OCI-LY1 (cell line): ENCODE results near the gene IL20.

Experiments
- H2AFZ ChIP-seq: fragments of 200-600 bp; sonication (generic), shearing (Covaris generic); 2 replicates; pipeline ENCODE4 v1.6.0; 2014; ENCODE audit warnings: antibody characterized with exemption, mild to moderate bottlenecking, low read length
- H3F3A ChIP-seq: fragments of 200-600 bp; sonication (generic), shearing (Covaris generic); 2 replicates; pipeline ENCODE4 v1.6.0; 2014; ENCODE audit warnings: mild to moderate bottlenecking, antibody characterized with exemption, low read length, moderate library complexity; ENCODE audit not compliant: insufficient read depth
- H3K27ac ChIP-seq: fragments of 200-600 bp; sonication (generic); 2 replicates; pipeline ENCODE4 v1.5.1; 2014; ENCODE audit warnings: low read length, mixed run types, mild to moderate bottlenecking, low read depth; ENCODE audit not compliant: poor library complexity, severe bottlenecking
- H3K27me3 ChIP-seq: fragments of 200-600 bp; sonication (generic); 2 replicates; pipeline ENCODE4 v1.6.0; 2014; ENCODE audit warnings: antibody characterized with exemption, mild to moderate bottlenecking, low read length, moderate library complexity; ENCODE audit not compliant: insufficient read depth
- H3K36me3 ChIP-seq: fragments of 200-600 bp; sonication (generic); 2 replicates; pipeline ENCODE4 v1.6.1; 2014; ENCODE audit warnings: mild to moderate bottlenecking, antibody characterized with exemption, low read length, moderate library complexity, mixed read lengths; ENCODE audit not compliant: insufficient read depth
- H3K4me1 ChIP-seq: fragments of 200-600 bp; sonication (generic); 2 replicates; pipeline ENCODE4 v1.5.1; 2014; ENCODE audit warnings: mild to moderate bottlenecking, low read length, moderate library complexity; ENCODE audit not compliant: insufficient read depth, severe bottlenecking
- H3K4me2 ChIP-seq: fragments of 200-600 bp; sonication (generic), shearing (Covaris generic); 2 replicates; pipeline ENCODE4 v1.6.1; 2014; ENCODE audit warnings: low read length
- H3K4me3 ChIP-seq: fragments of 200-600 bp; sonication (generic); 2 replicates; pipeline ENCODE4 v1.5.1; 2014; ENCODE audit warnings: low read length, low read depth, mild to moderate bottlenecking, mixed read lengths; ENCODE audit not compliant: poor library complexity, severe bottlenecking
- H3K79me2 ChIP-seq: fragments of 200-600 bp; shearing (Covaris generic); 2 replicates; pipeline ENCODE4 v1.6.1; 2016; ENCODE audit warnings: mixed run types, low read length, mixed read lengths; ENCODE audit not compliant: insufficient read depth
- H3K9ac ChIP-seq: fragments of 200-600 bp; sonication (generic), shearing (Covaris generic); 2 replicates; pipeline ENCODE4 v1.6.1; 2014; ENCODE audit warnings: mild to moderate bottlenecking, low read length, mixed read lengths
- H3K9me2 ChIP-seq: fragments of 200-600 bp; sonication (generic), shearing (Covaris generic); 2 replicates; pipeline ENCODE4 v1.6.1; 2014; ENCODE audit warnings: low read depth, mild to moderate bottlenecking, low read length, mixed read lengths
- H3K9me3 ChIP-seq: fragments of 200-600 bp; shearing (Covaris generic); 2 replicates; pipeline ENCODE4 v1.6.1; 2014; ENCODE audit warnings: low read length, mixed read lengths
- H4K20me1 ChIP-seq: fragments of 200-600 bp; sonication (generic), shearing (Covaris generic); 2 replicates; pipeline ENCODE4 v1.6.0; 2016; ENCODE audit warnings: mild to moderate bottlenecking, low read length; ENCODE audit not compliant: insufficient read depth
- CTCF ChIP-seq: fragments of 200-600 bp; sonication (generic), shearing (Covaris generic); IDR thresholded peaks from 2 replicates; pipeline ENCODE4 v1.5.1; 2017; ENCODE audit warnings: mild to moderate bottlenecking, antibody characterized with exemption, low read length, moderate library complexity, mixed read lengths
- EZH2 ChIP-seq: fragments of 200-600 bp; sonication (generic), shearing (Covaris generic); IDR thresholded peaks from 2 replicates; pipeline ENCODE4 v1.8.0; 2017; ENCODE audit warnings: borderline replicate concordance, mixed run types, mild to moderate bottlenecking, antibody characterized with exemption, low read length, moderate library complexity, mixed read lengths

The IL20 gene

GRCh38 chr1:206890125-206891060 lies 25.0 kb downstream of the IL20 start:
- Histone ChIP-seq H4K20me1 (no peaks in the 10 kb centered on the region), H3K9ac (no peak overlapping the region), H3K27ac (no peak overlapping the region), H3K4me3 (no peak overlapping the region), H3F3A (no peaks in the 10 kb centered on the region), H3K4me2 (no peak overlapping the region), H2AFZ (no peak overlapping the region), H3K9me2 (no peaks in the 10 kb centered on the region), H3K36me3 (no peaks in the 10 kb centered on the region), H3K79me2 (no peaks in the 10 kb centered on the region), H3K27me3 (peaks cover 9% of the 10 kb centered on the region; the same call in 1 of the 2 replicates), H3K9me3 (no peaks in the 10 kb centered on the region), H3K4me1 (no peaks in the 10 kb centered on the region)
- TF ChIP-seq CTCF, result no peak
- no peak for TF ChIP-seq EZH2

GRCh38 chr1:206891412-206891811 lies 26.0 kb downstream of the IL20 start:
- no peak overlapping the region for H3K27ac ChIP-seq
- TF ChIP-seq CTCF (no peak), EZH2 (no peak)

GRCh38 chr1:206892351-206892984 lies 27.0 kb downstream of the IL20 start:
- Histone ChIP-seq H3K79me2 (no peaks in the 10 kb centered on the region), H3K27ac (no peak overlapping the region), H3K36me3 (no peaks in the 10 kb centered on the region), H3K4me3 (no peak overlapping the region), H3K4me2 (no peak overlapping the region), H3F3A (no peaks in the 10 kb centered on the region), H4K20me1 (no peaks in the 10 kb centered on the region), H3K9me3 (no peaks in the 10 kb centered on the region), H3K9ac (no peak overlapping the region), H3K27me3 (peaks cover 9% of the 10 kb centered on the region; the same call in 1 of the 2 replicates), H3K9me2 (no peaks in the 10 kb centered on the region), H2AFZ (no peak overlapping the region), H3K4me1 (no peaks in the 10 kb centered on the region)
- TF ChIP-seq EZH2, result no peak
- no peak for TF ChIP-seq CTCF

More at GRCh38 chr1:206891412-206891811, 26.0 kb downstream of the IL20 start:
- H2AFZ ChIP-seq, result no peak overlapping the region
- H3K4me3 ChIP-seq, result no peak overlapping the region
- no peaks in the 10 kb centered on the region for H3K36me3 ChIP-seq
- no peaks in the 10 kb centered on the region for H3K79me2 ChIP-seq
- H4K20me1 ChIP-seq, result no peaks in the 10 kb centered on the region
- peaks cover 9% of the 10 kb centered on the region; the same call in 1 of the 2 replicates for H3K27me3 ChIP-seq
- H3F3A ChIP-seq, result no peaks in the 10 kb centered on the region
- H3K4me1 ChIP-seq, result no peaks in the 10 kb centered on the region
- H3K9me3 ChIP-seq, result no peaks in the 10 kb centered on the region
- H3K9ac ChIP-seq, result no peak overlapping the region
- no peaks in the 10 kb centered on the region for H3K9me2 ChIP-seq
- H3K4me2 ChIP-seq, result no peak overlapping the region
